GM12873 (cell line): Measurements from ENCODE around the gene PON1.

Experiments used
- TF ChIP-seq, protein P1 (sequence below): IDR thresholded peaks from 2 replicates; pipeline ENCODE4 v1.5.1; 2012; ENCODE audit warnings: low read depth, mild to moderate bottlenecking, moderate library complexity, low read length, control low read depth; ENCODE audit not compliant: insufficient read depth; ENCODE audit errors: missing control alignments

Gene PON1

DNA sequence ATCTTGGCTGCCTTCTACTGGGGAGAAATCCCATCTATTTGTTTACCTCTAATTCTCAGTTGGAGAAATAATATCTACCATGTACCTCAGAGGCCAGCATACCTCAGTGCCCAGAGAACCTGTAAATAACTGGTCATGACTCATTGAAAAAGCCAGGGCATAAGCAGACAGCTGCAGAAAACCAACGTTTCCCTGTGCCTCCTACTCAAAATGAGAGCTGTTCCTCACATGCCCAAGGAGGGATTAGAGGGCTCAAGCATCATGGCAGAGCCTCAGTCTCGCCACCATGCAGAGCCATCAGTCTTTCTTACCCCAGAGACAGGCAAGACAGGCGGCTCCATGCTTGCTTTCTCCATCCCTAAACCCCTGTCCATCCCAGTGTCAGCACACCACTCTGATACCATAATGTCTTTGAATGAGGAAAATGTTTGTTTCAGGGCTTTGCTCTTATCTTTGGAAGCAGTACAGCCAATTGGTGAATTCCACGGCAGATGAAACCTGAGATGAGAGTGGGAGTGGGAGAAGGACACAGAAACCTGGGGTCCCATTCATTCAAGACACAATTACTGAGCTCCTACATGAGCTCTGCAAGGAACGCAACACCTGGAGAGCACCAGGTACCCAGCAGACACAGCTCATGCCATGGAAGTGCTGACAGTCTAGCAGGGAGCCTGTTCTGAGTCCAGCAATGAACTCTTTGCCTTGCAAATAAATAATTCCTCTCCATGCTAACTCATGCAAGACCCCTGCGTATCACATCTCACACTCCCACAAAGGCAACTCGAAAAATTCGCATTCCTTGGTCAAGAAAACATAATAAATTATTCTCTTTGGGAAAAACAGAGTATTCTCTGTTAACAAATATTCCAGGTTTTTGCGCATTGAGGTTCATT lies 21.1 kb downstream of the PON1 start:
- TF ChIP-seq, protein P1, sequence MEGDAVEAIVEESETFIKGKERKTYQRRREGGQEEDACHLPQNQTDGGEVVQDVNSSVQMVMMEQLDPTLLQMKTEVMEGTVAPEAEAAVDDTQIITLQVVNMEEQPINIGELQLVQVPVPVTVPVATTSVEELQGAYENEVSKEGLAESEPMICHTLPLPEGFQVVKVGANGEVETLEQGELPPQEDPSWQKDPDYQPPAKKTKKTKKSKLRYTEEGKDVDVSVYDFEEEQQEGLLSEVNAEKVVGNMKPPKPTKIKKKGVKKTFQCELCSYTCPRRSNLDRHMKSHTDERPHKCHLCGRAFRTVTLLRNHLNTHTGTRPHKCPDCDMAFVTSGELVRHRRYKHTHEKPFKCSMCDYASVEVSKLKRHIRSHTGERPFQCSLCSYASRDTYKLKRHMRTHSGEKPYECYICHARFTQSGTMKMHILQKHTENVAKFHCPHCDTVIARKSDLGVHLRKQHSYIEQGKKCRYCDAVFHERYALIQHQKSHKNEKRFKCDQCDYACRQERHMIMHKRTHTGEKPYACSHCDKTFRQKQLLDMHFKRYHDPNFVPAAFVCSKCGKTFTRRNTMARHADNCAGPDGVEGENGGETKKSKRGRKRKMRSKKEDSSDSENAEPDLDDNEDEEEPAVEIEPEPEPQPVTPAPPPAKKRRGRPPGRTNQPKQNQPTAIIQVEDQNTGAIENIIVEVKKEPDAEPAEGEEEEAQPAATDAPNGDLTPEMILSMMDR: no peak

GRCh38 chr7:95298091-95298490 lies 26.2 kb downstream of the PON1 start:
- TF ChIP-seq, protein P1: no peak

- TF ChIP-seq, protein P1: no peak
These were observed 27.3 kb downstream of the PON1 start for GRCh38 chr7:95297041-95297440.

GRCh38 chr7:95296456-95296855 lies 27.9 kb downstream of the PON1 start:
- TF ChIP-seq, protein P1: no peak

DNA sequence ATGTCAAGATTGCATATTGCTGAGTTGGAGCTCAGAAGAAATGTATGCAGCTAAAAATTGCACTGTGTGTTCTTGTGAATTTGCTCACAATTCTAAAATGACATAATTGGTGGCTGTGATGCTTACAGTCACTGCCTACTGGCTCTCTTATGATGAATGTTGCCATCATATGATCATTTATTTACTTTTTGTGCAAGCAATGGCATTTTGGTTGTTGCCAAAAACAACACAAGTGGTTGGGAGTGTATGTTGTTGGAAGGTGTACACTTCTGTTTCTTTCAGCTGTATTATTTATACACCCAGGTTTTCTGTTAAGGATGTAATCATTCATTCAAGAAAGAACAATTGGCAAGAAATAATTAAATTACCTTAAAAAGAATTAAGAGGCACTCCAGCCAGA lies 28.9 kb downstream of the PON1 start:
- TF ChIP-seq, protein P1: no peak

- TF ChIP-seq, protein P1: no peak
These were observed 34.0 kb downstream of the PON1 start for GRCh38 chr7:95290166-95290830.

DNA sequence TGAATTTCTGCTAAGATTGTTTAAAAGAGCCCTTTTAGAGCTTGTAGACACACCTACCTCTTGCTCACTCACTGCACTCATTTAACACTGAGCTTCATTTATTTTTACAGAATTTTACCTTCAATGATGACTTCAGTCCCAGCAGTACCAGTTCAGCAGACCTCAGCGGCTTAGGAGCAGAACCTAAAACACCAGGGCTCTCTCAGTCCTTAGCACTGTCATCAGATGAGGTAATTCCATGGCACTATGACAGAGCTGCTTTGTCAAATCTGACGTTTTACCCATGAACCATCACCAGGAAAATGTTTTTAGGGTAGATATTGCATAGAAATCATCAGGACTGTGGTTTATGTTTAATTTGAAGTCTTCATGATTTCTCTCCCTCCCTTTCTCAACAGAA lies 38.2 kb downstream of the PON1 start:
- TF ChIP-seq, protein P1: no peak
